ENCODE results near the gene MYO1H. TPM values are rescaled to one million over a fixed set of nuclear protein-coding genes. Genes with fewer than 3 reads are reported as not detected.

Gene MYO1H
- total and polyA plus RNA-seq, 12 donors, result 0.03 to 0.08 TPM; not detected in 10

GRCh38 chr12:109386059-109386433 lies 38.3 kb downstream of the MYO1H start:
- peaks cover 6% of the 10 kb centered on the region for H3K27me3 ChIP-seq
- no peak overlapping the region for H3K4me3 ChIP-seq
- H3K27ac ChIP-seq, result no peak overlapping the region
- H3K36me3 ChIP-seq (replicated peaks in 1 of 2), result no peaks in the 10 kb centered on the region
- H3K4me1 ChIP-seq (replicated peaks in 1 of 2), result no peaks in the 10 kb centered on the region
- DNase-seq, result no peak
- TF ChIP-seq POLR2A (IDR thresholded peaks at IDR 0.05), result no peak
- TF ChIP-seq CTCF (IDR thresholded peaks at IDR 0.05), result no peak
- WGBS, 4 donors, result 37 to 47% (median 45%) methylated on average over 5 of the region's 5 CpGs
- intact Hi-C loops (cut with DNase I), result no loop called here
- H3K9me3 ChIP-seq (replicated peaks in 1 of 3), result no peaks in the 10 kb centered on the region

- intact Hi-C loops (cut with DNase I), result no loop called here
- Histone ChIP-seq H3K9me3 (replicated peaks in 1 of 3) (no peaks in the 10 kb centered on the region), H3K4me3 (no peak overlapping the region), H3K27me3 (no peaks in the 10 kb centered on the region), H3K36me3 (replicated peaks in 1 of 2) (no peaks in the 10 kb centered on the region), H3K4me1 (replicated peaks in 1 of 2) (no peaks in the 10 kb centered on the region), H3K27ac (no peak overlapping the region)
- peak in 2 of 7 donors; percentile 4 to 9 for DNase-seq
- 64 to 76% (median 72%) methylated on average over 9 of the region's 9 CpGs for WGBS, 4 donors
- TF ChIP-seq POLR2A (IDR thresholded peaks at IDR 0.05) (no peak), CTCF (IDR thresholded peaks at IDR 0.05) (peak; percentile 21 to 45 (median 28))
Observed at GRCh38 chr12:109387425-109388166, 39.9 kb downstream of the MYO1H start.

- H3K9me3 ChIP-seq (replicated peaks in 1 of 3), result no peaks in the 10 kb centered on the region
- intact Hi-C loops (cut with DNase I), result no loop called here
- 73 to 84% (median 80%) methylated on average over 3 of the region's 3 CpGs for WGBS, 4 donors
Observed at GRCh38 chr12:109388167-109388563, 40.5 kb downstream of the MYO1H start.

GRCh38 chr12:109389146-109389545 lies 41.4 kb downstream of the MYO1H start:
- no peak for DNase-seq
- no peak overlapping the region for H3K27ac ChIP-seq
- H3K4me3 ChIP-seq, result no peak overlapping the region
- no peaks in the 10 kb centered on the region for H3K9me3 ChIP-seq (replicated peaks in 1 of 3)
- no peaks in the 10 kb centered on the region for H3K36me3 ChIP-seq (replicated peaks in 1 of 2)
- no peaks in the 10 kb centered on the region for H3K27me3 ChIP-seq
- intact Hi-C loops (cut with DNase I), result no loop called here
- no peak for TF ChIP-seq POLR2A (IDR thresholded peaks at IDR 0.05)
- TF ChIP-seq CTCF (IDR thresholded peaks at IDR 0.05), result no peak
- WGBS, 4 donors, result 62 to 73% (median 71%) methylated on average over 4 of the region's 4 CpGs
- no peaks in the 10 kb centered on the region for H3K4me1 ChIP-seq (replicated peaks in 1 of 2)

More at GRCh38 chr12:109388167-109388563, 40.5 kb downstream of the MYO1H start:
- DNase-seq, result no peak
- Histone ChIP-seq H3K36me3 (replicated peaks in 1 of 2) (no peaks in the 10 kb centered on the region), H3K27me3 (no peaks in the 10 kb centered on the region), H3K4me3 (no peak overlapping the region), H3K4me1 (replicated peaks in 1 of 2) (no peaks in the 10 kb centered on the region), H3K27ac (no peak overlapping the region)
- no peak for TF ChIP-seq POLR2A (IDR thresholded peaks at IDR 0.05)
- no peak for TF ChIP-seq CTCF (IDR thresholded peaks at IDR 0.05)

Measured in adrenal gland (tissue), 12 donors.